ENCODE results near the gene ZNF681. TPM values are rescaled to one million over a fixed set of nuclear protein-coding genes. Genes with fewer than 3 reads are reported as not detected.
"Not testable (repeated sequence)": the region's sequence is repeated elsewhere in the genome, so short reads cannot be mapped to it uniquely, and the experiment has no call there.

Gene ZNF681
- total RNA-seq, result 0.30 TPM
- long read RNA-seq, result 0 reads

DNA sequence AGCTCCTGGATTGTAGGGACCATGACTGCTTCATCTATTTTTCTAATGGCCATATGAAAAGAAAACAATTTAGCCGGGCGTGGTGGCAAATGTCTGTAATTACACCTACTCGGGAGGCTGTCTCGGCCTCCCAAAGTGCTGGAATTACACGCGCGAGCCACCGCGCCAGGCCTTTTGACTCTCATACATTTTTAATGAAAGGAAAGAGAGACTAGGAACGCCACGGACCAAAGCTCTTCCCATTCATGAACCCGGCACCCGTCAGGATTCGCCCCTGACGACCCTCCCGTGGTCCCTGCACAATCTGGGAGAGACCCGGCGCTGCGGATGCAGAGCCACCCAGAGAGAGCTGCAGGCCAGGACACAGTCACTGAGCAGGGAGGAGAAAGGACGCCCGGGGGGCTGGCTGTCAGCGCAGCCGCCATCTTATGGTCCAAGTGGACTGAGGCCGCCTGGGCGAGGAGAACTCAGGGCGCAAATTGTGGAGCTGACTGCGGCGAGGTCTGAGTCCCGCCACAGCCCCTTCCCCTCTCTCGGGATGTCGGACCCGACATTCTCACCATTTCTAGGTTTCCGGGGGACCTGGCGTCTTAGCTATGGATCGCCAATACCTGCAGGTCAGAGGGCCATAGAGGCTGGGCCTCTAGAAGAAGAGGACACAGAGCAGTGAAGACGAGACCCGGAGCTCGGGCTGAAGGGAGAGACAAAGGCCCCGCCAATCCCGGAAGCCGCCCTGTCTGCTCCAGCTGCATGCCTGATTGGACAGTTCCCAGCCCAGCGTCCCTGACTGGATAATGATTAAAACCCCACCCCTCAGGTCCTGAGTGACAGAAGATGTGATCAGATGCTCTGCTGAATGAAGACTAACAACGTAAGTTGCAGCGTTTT, at the start of gene ZNF681:
TSS of gene ZNF681 (minus strand) at position 705 of the 888 bp plus-strand sequence. CDS start at position 563, 142 bp downstream.
- intact Hi-C loops (cut with DNase I), result loop anchor here (10.0 kb wide), 1 partner anchor 74 kb away; the partner anchor contains the start of gene ZNF675
- ATAC-seq (ENCODE audit: poor library complexity) (peak; percentile 95), DNase-seq (peak; percentile 93)

DNA sequence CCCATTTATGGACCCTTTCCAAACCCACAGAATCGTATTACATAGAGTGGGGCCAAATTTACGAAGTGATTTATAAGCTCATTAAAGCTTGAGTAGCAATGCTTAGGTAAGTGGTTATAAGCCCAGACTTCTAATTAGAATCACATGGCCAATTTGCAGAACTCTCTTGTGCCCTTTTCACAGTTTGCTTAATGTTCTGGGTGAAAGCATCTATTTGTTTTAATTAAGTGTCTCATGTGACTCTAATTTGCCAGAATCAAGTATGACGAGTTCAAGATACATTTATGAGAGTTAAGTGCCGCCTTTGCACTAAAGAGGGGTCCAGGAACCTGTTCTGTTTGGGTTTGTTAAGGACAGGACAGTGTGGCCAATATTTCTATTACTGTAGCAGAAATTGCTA, 46.0 kb upstream of the ZNF681 start:
- ATAC-seq (ENCODE audit: poor library complexity), result no peak
- intact Hi-C loops (cut with DNase I), result no loop called here
- DNase-seq, result no peak

DNA sequence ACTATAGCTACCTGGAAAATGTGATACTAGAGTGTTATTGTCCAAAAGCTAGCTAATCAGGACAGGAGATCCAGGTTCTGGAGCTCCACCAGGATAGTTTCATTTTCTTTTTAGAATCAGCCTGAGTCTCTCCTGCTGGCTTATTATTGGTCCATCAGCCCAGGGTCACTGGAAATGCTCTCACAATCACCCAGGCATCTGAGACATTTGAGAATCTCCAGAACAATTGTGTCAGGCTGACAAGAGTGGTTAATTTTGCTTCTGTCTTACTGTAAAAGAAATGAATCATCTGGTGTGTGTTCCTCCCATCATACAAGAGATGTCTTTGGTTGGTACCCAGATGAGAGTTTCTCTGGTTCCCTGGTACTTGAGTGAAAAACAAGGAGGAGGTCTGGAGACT, 43.6 kb upstream of the ZNF681 start:
- no peak for DNase-seq
- ATAC-seq (ENCODE audit: poor library complexity), result no peak
- intact Hi-C loops (cut with DNase I), result no loop called here

DNA sequence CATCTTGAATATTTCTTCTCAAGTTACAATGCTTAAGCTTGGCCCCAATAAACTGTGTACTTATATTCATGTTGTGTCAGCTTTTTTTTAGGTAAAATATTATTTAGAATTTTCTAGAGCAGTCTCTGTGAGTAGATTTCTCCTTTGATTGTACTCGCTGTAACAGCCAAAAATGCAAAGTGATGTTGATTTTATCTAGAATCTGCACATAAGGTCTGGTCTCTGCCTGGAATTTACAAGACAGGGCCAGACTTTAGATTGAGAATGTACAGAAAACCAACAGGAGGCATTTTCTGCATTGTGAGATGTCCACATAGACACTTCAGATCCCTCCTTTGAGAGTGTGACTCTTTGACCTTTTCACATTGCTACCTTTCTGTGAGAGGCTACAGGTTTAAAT, 43.1 kb upstream of the ZNF681 start:
- intact Hi-C loops (cut with DNase I), result no loop called here
- no peak for ATAC-seq (ENCODE audit: poor library complexity)
- DNase-seq, result no peak

DNA sequence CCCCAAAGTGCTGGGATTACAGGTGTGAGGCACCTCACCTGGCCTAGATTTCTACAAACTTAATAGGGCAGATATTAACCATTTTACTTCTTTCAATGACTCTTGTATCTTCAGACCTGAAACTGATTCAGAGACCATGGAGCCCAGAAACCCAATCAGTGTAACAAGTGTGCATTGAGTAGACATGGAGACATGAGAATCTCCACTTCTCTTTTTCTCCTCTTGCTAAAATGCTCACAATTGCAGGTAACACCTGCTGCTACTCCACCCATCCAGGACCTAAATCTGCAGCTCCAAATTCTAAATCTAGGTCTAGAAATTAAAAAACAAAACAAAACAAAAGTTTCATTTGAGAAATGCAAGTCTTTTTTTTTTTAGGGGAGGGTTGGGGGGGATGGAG, 42.2 kb upstream of the ZNF681 start:
- no peak for ATAC-seq (ENCODE audit: poor library complexity)
- DNase-seq, result no peak
- intact Hi-C loops (cut with DNase I), result no loop called here

DNA sequence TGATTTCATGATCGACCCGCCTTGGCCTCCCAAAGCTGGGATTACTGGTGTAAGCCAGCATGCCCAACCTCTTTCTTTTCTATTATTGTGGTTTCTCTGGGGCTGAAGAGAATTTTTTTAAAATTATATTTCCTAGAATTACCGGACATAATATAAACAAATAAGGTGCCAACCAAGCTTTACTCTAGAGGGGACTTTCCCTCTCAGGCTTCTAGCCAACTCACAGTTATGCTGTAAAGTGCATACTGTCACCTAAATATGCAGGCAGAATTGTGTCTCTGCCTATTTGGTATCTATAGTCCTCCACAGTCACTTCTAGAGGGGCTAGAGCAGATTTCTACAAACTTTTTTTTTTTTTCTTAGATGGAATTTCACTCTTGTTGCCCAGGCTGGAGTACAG, 41.6 kb upstream of the ZNF681 start:
- ATAC-seq (ENCODE audit: poor library complexity), result no peak
- DNase-seq, result no peak
- intact Hi-C loops (cut with DNase I), result no loop called here

DNA sequence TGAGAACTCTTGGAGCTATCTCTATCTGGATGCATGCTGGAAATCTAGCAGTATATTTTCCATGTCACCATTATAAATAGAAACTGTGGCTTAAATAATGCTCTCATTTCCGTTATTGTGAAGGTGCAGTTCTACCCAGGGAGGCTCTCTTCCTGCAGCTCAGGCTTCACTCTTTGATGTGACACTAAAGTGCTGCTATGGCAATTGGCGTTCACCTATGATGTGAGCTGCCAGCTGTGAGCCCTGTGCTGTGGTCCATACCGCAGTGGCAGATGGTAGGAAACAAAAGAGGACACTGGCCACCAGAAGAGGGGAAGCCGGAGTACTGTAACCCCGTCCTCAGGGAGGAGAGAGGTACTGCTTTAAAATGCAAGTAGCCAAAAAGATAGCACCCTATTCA, 40.6 kb upstream of the ZNF681 start:
- intact Hi-C loops (cut with DNase I), result no loop called here
- ATAC-seq (ENCODE audit: poor library complexity), result peak; percentile 57
- no peak for DNase-seq

DNA sequence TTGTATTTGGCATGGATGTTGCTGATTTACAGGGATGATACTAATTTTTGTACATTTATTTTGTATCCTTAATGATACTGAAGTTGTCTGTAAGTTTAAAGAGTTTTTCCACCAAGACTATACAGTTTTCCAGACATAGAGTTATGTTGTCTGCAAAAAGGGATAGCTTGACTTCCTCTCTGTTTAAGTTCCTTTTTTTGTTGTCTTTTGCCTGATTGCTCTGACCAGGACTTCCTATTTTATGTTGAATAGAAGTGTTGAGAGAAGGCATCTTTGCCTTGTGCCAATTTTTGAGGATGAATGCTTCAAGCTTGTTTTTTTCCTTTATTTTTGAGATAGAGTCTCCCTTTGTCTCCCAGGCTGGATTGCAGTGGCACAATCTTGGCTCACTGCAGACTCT, 36.8 kb upstream of the ZNF681 start:
- ATAC-seq (ENCODE audit: poor library complexity), result no peak
- DNase-seq, result no peak
- intact Hi-C loops (cut with DNase I), result no loop called here

DNA sequence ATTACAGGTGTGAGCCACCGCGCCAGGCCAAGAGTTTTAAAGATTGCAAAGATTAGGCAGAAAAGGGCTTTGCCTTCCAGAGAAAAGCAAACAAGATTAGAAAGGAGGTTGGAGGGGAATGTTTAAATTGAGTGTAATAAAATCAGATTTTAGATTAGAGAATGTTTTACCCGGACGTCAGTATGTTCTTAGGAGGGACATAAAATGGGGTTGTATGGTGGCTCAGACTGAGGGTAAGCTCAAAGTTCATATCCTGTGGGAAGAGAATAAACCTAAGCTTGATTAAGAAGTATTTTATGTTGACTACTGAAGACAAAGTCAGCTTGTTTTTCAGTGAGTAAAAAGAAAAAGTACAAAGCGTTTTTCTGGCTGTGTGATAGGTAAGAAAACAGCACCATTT, 34.1 kb upstream of the ZNF681 start:
- ATAC-seq (ENCODE audit: poor library complexity) (no peak), DNase-seq (no peak)
- intact Hi-C loops (cut with DNase I), result no loop called here

DNA sequence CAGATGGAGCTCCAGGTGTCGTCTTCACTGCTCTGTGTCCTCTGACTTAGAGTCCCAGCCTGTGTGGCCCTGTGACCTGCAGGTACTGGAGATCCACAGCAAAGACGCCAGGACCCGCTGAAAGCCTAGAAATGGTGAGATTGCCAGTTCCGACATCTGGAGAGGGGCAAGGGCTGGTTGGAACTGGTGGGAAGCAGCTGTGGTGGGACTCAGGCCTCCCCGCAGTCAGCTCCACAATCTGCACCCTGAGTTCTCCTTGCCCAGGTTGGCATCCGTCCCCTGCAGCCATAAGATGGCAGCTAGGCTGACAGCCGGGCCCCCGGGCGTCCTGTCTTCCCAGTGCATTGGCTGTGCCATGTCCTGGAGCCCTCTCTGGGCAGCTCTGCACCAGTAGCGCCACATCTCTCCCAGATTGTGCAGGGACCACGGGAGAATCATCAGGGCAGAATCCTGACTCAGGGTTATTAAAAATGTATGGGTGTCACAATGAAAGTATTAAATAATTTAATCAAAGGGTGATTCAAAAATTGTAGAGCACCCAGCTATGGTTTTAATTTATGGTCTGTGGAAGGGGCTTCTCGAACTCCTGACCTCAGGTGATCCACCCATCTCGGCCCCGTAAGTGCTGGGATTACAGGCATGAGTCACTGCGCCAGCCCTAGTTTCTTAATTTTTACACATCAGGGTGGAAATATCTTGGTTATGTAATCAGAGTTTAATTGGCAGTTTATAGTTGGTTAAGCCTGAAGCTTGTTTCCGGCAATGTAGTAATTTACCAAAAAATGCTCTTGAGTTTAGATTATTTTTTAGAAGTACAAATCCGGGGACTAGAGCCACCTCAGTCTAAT, 32.2 kb upstream of the ZNF681 start:
- intact Hi-C loops (cut with DNase I), result no loop called here
- no peak for ATAC-seq (ENCODE audit: poor library complexity)
- no peak for DNase-seq

DNA sequence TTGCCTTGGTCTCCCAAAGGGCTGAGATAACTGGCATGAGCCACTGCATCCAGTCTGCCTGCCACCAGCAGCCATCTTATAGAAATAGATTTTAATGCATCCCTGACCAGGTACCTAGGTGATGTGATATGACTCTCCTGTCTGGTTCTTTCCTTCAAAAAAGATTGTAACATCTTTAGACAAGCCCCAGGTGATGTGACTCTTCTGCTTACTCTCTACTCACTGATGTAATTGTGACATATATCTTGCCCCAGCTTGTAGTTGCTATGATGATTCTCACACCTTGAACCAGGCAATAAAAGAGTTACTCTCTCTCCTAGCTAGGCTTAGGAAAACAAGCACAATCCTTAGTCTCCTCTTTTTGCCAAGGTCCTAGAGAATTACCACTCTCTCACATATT, 30.6 kb upstream of the ZNF681 start:
- no peak for ATAC-seq (ENCODE audit: poor library complexity)
- intact Hi-C loops (cut with DNase I), result no loop called here

DNA sequence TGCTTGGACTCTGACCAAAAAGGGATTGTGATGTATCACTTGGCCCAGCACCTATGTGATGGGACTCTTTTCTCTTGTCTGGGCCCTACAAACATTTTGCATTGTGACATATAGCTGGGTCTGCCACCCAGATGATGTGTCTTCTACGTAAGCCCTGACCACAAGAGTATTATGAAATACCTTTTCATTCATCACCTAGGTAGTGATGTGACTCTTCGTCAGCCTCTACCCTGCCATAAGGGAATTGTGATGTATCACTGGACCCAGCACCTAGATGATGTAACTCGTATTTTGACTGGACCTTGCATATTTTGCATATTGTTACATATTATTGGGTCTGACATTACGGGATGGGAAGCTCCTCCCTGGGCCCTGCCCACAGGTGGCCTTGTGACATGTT, 29.7 kb upstream of the ZNF681 start:
- intact Hi-C loops (cut with DNase I), result no loop called here
- DNase-seq, result no peak
- ATAC-seq (ENCODE audit: poor library complexity), result no peak

More for the DNA sequence above, 30.6 kb upstream of the ZNF681 start:
- DNase-seq, result no peak

DNA sequence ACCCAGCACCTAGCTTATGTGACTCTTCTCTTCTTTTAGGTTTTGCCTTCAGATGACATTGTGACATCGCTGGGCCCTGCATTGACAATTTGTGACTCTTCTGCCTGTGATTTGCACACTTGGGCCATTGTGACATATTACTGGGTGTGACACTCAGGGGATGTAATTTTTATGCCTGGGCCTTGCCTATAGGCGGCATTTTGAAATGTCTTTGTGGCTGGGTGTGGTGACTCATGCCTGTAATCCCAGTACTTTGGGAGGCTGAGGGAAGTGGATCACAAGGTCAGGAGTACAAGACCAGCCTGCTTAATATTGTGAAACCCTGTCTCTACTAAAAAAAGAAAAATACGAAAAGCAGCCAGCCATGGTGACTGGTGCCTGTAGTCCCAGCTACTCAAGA, 28.4 kb upstream of the ZNF681 start:
- ATAC-seq (ENCODE audit: poor library complexity) (no peak), DNase-seq (no peak)
- intact Hi-C loops (cut with DNase I), result no loop called here

DNA sequence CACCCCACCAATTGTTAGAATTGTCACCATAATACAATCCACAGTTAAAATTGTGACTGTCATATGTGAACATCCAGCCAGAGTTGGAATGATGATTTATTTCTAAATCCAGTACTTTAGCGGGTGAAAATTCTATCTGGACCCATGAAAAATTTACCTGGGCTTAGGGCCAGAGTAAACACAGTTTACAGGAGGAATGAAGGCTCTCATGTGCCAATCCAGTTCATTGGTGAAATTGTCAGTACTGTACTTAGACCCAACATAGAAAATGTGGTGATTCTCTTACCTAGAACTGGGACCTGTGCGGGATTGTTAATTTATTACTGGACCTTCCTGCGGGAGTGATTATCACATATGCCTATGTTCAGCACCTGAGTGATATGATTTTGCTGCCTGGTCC, 27.3 kb upstream of the ZNF681 start:
- ATAC-seq (ENCODE audit: poor library complexity) (no peak), DNase-seq (no peak)
- intact Hi-C loops (cut with DNase I), result no loop called here

DNA sequence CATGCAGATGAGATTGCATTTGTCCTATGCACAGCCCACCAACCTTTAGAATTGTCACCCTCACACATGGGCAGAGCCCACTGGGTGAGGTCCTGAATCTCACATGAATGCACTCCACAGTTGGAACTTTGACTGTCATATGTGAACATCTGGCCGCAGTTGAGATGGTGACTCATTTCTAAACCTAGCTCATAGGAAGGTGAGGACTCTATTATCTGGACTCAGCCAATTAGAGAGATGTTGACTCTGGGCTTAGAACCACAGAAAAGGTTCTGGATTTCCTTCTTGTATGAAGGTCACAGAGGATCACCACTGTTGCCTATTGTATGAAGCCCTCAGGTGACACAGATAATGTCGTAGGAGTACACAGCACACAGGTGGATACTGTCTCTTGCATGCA, 25.6 kb upstream of the ZNF681 start:
- no peak for DNase-seq
- ATAC-seq (ENCODE audit: poor library complexity), result no peak
- intact Hi-C loops (cut with DNase I), result no loop called here

DNA sequence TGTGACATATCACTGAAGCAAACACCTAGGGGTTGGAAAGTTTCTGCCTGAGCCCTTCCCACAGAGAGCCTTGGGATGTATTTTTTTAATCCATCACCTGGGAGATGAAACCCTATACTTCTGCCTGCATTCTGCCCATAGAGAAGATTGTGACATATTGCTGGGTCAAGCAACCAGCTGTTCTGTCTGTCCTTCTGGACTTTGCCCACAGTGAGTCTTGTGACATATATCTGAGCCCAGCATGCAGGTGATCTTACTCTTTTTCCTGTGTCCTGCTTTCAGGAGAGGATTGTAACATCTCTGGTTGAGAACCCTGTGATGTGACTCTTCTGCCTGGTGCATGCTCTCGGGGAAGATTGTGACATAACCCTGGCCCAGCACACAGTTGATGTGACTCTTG, 24.9 kb upstream of the ZNF681 start:
- ATAC-seq (ENCODE audit: poor library complexity) (no peak), DNase-seq (no peak)
- intact Hi-C loops (cut with DNase I), result no loop called here

DNA sequence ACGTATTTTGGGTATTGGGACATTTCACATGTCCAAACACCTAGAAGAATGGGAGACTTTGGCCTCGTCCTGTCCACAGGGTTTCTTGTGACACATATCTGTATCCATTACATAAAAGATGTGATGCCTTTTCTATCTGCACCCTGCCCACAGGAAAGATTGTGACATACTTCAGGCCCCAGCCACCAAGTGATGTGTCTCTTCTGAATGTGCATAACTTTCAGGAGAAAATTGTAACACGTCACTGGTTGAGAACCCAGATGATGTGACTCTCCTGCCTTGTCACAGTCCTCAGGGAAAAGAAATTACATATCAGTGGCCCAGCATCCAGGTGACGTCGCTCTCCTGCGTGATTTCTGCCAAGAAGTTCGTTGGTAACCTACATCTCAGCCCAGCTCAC, 21.0 kb upstream of the ZNF681 start:
- ATAC-seq (ENCODE audit: poor library complexity), result no peak
- intact Hi-C loops (cut with DNase I), result no loop called here
- DNase-seq, result no peak

DNA sequence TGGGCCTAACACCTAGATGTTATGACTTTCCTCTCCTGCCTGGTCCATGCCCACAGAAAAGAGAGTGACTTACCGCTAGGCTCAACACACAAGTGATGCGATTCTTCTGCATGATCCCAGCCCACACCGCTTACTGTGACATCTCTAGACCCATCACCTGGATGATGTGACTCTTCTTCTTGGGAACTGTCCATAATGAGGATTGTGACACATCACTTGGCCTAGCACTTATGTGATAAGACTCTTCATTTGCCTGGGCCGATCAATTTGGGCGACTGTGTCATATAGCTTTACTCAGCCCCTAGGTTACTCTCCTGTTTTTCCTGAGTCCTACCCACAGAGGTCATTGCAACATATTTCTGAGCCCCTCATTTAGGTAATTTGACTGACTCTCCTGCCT, 19.9 kb upstream of the ZNF681 start:
- intact Hi-C loops (cut with DNase I), result no loop called here
- ATAC-seq (ENCODE audit: poor library complexity), result no peak
- DNase-seq, result no peak

DNA sequence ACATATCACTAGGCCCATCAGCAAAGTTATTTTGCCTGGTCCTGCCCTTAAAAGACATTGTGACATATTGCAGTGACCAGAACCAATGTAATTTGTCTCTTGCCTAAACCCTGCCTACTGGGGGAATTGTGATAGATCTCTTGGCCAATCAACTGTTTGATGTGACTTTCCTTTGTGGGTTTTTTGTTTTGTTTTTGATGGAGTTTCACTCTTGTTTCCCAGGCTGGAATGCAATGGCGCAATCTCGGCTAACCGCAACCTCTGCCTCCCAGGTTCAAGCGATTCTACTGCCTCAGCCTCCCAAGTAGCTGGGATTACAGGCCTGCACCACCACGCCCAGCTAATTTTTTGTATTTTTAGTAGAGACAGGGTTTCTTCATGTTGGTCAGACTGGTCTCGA, 19.3 kb upstream of the ZNF681 start:
- DNase-seq; ATAC-seq (ENCODE audit: poor library complexity); intact Hi-C loops (cut with DNase I): not testable (repeated sequence)

DNA sequence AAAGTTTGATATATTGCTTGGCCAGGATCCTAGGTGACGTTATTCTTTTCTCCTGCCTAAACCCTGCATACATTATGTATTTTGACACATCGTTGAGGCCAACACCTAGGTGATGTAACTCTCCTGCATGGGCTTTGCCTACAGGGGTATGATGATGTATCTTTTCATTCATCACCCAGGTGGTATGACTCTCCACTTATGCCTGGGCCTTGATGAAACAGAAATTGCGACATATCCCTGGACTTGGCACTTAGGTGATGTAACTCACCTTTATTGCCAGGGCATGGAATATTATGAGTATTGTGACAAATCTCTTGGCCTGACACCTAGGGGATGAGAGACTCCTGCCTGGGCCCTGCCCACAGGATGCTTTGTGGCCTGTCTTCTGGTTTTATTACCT, 18.5 kb upstream of the ZNF681 start:
- no peak for DNase-seq
- intact Hi-C loops (cut with DNase I), result no loop called here
- ATAC-seq (ENCODE audit: poor library complexity), result no peak

Data from Right ventricle myocardium superior (tissue), 1 donor.